T1000 (cell line): ENCODE measurements around the gene GADD45GIP1.

ENCODE experiments used
- DNase-seq: peaks from one replicate; lab custom pipeline; 2025; ENCODE audit warnings: mixed read lengths; lab: John Stamatoyannopoulos, UW

Gene GADD45GIP1

GRCh38 chr19:12956446-12957388, at the start of gene GADD45GIP1:
TSS of gene GADD45GIP1 (minus strand) at chr19:12957223. CDS start at chr19:12957212, 11 bp downstream.
- DNase-seq, result peak; percentile 64

DNA sequence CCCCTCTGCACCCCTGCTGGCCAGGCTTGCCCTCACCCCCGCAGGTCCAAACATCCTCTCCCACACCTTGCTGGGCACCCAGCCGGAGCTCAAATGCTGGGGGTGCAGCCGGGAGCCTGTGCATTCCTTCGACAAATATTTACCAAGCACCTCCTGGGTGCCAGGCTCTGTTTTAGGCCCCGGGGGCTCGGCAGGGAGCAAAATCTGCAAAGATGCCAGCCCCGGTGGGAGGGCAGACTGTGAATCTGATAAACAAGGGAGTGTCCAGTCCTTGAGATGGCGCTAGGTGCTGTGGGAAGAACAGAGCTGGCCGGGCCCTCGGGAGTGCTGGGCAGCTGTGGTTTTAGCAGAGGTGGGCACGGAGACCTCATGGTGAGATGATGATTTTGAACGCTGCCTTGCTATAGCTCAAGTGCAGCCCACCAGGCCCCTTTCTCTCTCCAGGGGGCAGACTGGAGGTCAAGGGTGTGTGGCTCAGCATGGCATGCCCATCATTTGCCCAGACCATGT, 48.9 kb upstream of the GADD45GIP1 start:
- DNase-seq, result no peak

GRCh38 chr19:13005253-13005652, 48.2 kb upstream of the GADD45GIP1 start:
- DNase-seq, result no peak

- DNase-seq, result no peak
These were observed 47.2 kb upstream of the GADD45GIP1 start for GRCh38 chr19:13004273-13004672.

- no peak for DNase-seq
These were observed 46.1 kb upstream of the GADD45GIP1 start for GRCh38 chr19:13003081-13003480.

DNA sequence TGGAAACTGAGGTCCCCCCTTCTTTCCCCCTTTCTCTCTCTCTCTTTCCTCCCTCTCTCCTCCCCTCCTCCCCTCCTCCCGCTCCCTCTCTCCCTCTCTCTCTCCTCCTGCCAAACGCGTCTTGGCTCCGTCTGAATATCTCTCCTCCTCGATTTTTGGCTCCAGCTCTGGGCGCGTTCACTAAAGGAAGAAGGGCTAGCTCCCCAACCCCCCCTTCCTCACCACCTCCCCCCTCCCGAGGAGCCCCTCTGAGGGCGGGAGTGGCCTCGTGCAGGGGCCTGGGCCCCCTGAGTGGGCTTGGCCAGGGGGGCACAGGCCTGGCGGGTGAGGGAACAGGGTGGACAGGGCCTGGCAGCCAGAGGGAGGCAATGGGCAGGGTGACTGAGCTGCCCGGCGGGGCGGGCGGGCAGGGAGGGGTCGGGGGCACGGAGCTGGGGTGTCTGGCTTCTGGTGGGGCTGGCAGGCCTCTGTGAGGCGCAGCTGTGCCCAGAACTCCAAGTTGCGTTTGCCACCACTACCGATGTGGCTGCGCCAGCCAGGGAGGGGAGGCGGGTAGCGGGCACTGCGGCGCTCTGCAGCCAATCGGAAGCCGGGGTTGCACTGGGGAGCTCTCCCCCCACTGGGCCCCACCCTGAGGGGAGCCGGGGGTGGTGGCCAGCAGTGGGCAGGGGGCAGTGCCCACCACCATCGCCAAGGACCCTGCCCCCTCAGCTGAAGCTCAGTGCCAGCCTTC, 45.3 kb upstream of the GADD45GIP1 start:
- no peak for DNase-seq

GRCh38 chr19:13001502-13002165, 44.6 kb upstream of the GADD45GIP1 start:
- DNase-seq, result no peak

DNA sequence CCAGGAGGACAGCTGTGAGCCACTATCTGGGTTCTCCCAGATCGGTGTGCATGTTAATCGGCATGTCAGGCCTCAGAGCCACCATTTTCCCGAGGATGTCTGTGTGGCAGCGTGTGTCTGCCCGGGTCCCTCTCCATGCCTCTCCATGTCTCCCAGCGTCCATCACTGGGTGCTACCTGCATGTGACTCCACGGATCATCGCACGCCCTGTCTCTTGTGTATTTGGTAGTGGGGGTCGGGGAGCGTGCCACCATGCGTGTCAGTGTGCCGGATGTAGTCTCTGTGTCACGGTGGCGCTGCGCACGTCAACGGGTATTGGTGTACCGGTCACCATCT, 44.1 kb upstream of the GADD45GIP1 start:
- DNase-seq, result no peak

GRCh38 chr19:12997967-12998940, 41.2 kb upstream of the GADD45GIP1 start:
- no peak for DNase-seq

DNA sequence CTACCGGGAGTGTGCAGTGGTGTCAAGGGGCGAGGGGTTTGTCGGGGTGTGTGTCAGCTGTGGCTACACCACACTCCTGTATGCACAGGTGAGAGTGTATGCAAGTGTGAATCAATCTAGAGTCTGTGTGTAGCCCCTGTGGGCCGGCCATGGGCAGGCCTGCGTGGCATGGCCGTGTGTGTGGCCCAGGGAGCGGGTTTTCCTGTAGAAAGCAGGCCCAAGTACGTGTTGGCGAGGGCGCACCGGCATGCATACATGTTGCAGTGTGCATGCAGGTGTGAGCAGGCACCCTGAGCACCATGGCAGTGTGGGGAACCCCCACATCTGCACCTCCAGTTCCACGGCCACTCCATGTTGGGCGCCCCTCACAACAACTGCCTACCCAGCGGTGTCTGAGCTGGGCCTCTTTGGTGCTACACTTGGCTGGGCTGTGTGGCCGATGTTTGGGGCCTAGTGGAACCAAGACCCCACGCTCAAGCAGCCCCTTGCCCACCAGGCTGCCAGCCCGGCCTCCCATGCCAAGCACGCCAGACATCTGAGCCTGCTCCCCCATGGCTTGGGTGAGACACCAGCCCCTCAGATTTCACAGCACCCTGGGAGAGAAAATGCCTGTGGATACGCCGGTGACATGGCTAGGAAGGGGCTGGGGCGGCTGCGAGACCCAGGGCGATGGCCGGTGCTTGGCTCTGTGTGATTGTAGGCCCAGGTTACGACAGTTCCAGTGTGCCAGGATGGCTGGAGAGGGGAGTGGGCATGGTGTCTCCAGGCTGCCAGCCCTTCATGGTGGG, 40.4 kb upstream of the GADD45GIP1 start:
- DNase-seq, result no peak

- DNase-seq, result peak; percentile 13
These were observed 39.5 kb upstream of the GADD45GIP1 start for GRCh38 chr19:12996406-12997094.

- DNase-seq, result no peak
These were observed 38.8 kb upstream of the GADD45GIP1 start for GRCh38 chr19:12995596-12996405.

- peak; percentile 19 for DNase-seq
These were observed 37.9 kb upstream of the GADD45GIP1 start, which contains the start of gene NFIX for GRCh38 chr19:12994701-12995595. TSS of gene NFIX (plus strand) at chr19:12995475. CDS start at chr19:12995838, 363 bp downstream.

GRCh38 chr19:12993562-12993961, 36.5 kb upstream of the GADD45GIP1 start:
- DNase-seq, result no peak

- DNase-seq, result no peak
These were observed 35.7 kb upstream of the GADD45GIP1 start for GRCh38 chr19:12992729-12993128.

GRCh38 chr19:12991296-12991695, 34.3 kb upstream of the GADD45GIP1 start:
- no peak for DNase-seq

DNA sequence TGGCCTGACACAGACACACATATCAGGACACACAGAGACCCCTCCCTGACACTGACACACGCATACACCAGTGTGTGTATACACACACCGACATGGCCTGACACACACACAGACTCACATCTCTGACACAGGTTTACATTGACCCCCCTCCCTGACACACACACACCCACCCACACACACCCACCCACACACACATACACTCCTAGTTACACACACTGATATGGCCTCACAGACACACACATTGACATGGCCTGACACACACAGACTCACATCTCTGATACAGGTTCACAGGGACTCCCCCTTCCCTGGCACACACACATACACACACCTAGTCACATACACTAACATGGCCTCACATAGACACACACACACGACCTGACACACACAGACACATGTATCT, 33.8 kb upstream of the GADD45GIP1 start:
- DNase-seq, result no peak

- no peak for DNase-seq
These were observed 33.4 kb upstream of the GADD45GIP1 start for GRCh38 chr19:12990431-12990830.
